ENCODE data around the gene SWI5.

- no peak for TF ChIP-seq GATA3 (IDR thresholded peaks at IDR 0.05; ENCODE audit: low read depth, low read length)
- no peak for TF ChIP-seq GATA2 (IDR thresholded peaks at IDR 0.05; ENCODE audit: low read depth, low read length)
Measured at GRCh38 chr9:128323791-128324190, 47.7 kb downstream of the SWI5 start.

Measured in SH-SY5Y (cell line).